Left hindlimb (tissue), 1 donor: ENCODE data around the gene CCDC195.

Source experiments
- DNase-seq: peaks from one replicate; pipeline ENCODE4 v3.0.0-alpha.2; 2018

Gene CCDC195, protein sequence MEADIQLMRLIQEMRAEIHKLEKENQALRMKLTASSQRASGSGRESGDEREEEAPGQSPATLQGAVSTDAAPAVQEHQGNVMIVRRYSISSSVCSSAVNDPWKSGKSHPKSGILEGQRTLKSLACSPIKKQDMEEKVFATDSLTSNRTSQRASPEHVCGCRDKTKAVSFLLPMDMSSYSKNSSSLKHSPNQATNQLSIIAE

DNA sequence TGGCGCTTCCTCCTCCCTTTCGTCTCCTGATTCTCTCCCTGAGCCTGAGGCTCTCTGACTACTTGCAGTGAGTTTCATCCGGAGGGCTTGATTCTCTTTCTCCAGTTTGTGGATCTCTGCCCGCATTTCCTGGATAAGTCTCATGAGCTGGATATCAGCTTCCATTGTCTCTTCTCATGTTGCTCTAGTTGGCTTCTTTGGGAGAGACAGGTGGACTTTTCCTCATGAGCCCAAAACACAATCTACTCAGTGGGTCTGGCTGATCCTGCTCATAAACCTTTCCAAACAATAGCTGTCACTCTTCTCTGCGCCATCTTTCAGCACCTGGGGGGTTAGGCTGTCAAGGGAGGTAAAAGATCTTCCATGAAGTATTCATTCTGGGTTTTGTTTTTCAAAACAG, at the start of gene CCDC195:
CCDC195 (minus strand) TSS at position 165 of the 400 bp plus-strand sequence; CDS start at position 165, 0 bp downstream.
- no peak for DNase-seq

DNA sequence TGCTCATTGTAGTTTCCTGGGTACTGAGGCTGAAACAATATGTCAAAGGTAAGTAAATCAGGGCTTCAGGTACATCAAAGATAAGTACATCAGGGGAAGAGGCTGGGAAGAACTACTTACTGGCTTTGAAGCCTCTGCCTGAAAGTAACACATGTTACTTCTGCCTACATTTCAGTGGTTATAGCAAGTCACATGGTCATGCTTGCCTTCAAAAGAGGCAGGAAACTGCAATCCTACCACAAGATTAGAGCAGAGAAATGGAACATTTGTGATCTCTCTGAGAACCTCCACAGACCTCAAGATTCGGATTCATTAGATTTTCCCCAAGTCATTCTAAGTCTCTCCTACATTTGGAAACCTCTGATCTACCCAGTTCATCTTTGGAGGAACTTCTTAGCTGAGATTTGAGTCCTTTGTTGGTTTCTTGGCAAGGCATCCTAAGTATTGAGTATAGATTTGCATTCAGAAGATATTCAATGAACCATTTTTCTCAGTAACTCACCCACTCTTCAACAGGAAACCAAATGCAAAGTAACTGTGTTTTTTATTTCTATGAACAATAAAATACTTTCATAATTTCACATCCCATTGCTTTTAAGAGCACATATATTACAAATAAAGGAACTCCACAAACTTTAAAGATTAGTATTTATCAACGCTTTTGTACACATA, 48.5 kb upstream of the CCDC195 start:
- DNase-seq = no peak

DNA sequence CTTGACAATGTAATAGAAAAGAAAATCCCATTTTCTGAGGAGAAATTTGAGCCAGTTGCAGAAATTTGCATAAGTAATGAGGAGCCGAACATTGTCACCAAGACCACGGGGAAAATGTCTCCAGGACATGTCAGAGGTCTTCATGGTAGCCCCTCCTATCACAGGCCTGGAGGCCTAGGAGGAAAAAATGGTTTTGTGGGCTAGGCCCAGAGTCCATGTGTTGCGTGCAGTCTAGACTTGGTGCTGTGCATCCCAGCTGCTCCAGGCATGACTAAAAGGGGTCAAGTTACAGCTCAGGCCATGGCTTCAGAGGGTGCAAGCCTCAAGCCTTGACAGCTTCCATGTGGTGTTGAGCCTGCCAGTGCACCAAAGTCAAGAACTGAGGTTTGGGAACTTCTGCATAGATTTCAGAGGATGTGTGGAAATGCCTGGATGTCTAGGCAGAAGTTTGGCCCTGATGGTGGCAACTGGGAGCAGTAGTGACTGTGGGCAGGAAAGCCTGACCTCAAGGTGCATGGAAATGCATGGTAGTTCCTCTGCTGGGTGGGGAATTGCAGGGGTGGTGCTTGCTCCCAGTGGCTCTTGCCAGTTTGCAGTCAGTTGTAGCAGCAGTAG, 41.9 kb upstream of the CCDC195 start:
- DNase-seq = no peak

DNA sequence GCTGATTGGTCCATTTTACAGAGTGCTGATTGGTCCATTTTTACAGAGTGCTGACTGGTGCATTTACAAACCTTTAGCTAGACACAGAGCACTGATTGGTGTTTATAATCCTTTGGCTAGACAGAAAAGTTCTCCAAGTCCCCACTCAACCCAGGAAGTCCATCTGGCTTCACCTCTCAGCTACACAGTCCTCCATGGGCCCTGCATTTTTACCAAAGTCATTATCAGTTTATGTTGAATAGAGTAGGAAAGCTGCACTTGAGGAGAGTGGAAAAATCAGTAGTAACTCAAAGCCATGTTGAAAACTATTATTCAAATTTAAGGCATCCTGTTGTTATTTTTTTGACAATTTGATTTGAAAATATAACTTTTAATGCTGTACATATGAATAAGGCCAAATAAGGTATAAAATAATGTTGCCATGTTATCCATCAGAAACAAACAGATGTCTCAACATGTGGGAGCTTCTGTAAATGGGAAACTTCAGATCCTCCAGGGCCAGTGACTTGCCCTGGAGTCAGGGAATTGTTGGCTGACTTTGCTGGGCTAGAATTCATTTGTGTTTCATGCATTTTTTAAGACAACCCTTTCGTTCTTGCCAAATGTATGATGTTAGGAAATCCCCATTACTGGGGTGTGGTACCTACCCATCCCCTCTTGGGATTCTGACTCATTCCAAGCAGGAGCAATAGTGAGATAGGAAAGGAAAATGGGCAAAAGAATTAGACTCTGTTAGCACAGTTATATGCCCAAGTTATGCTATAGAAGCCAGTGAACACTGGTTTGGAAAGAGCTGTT, 37.8 kb upstream of the CCDC195 start:
- no peak for DNase-seq

DNA sequence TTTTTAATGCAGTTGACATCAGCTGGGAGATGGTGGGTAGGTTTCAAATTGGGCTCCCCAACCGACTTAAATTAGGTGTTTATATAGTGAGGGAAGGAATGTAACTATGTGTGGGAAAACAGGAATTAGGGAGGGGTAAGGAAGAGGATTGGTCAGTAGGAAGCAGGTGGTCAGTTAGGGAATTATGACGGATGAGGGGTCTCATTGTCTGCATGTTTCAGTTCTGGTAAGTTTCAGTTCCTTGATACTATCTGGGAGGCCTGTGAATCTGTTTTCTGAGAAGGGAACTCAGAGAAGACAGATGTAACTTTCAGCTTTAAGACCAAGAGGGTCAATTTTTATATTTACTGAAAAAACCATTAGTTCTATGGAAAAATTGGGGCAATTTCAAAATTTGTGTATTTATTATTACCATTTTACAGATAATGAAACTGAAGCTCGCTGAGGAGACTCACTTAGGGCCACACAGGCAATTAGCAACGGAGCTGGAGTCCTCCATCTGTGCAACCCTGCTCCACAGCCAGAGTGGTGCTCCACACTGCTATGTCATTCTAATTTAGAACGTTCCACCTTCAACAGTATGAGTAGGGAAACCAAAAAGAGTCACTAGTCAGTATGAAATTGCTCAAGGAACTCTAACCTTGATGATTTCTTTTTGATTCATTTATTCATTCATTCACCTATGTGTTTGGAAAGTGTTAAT, 36.0 kb upstream of the CCDC195 start:
- DNase-seq = no peak

DNA sequence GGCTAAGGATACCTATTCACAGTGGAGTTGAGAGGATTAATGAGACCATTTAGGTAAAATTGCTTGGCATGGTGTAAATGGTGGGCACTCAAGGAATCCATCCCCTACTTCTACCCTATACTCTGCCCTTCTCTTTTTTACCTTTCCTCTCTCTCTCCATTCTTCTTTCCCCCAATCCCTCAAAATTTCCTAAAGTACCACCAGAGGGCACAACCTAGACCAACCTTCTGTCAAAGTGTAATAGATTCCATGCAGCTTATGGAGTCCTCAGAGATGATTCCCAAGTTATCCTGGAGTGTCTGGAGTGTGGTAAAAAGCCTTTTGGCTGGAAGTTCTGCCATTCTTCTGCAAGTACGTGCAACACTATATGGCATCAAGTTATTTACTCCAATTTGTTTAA, 33.0 kb upstream of the CCDC195 start:
- DNase-seq = no peak

DNA sequence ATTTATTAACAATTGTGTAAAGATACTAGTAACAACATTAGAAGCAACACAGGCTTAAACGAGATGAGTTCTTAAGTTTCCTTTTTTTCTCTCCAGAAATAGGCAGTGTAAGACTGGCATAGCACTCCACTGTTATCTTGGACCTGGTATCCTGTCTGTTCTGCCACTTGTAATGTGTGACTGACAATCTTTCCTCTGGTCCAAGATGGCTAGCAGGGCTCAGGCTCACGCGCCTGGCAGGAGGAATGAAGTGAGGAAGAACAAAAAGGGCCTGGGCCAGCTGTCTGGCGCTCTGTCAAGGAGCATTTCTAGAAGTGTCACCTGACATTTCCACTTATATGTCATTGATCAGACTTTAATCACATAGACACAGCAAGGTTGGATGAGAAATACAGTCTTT, 31.6 kb upstream of the CCDC195 start:
- DNase-seq = no peak

DNA sequence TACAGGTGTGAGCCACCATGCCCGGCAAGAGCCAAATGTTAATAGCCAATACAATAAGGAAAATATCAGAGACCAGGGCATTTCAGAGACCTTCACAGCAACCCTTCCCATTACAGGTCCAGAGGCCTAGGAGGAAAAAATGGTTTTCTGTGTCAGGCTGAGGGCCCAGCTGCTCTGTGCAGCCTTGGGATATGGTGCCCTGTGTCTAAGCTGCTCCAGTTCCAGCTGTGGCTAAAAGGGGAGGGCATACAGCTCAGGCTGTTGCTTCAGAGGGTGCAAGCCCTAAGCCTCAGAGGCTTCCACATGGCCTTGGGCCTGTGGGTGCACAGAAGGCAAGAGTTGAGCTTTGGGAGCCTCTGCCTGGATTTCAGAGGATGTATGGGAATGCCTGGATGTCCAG, 20.1 kb upstream of the CCDC195 start:
- no peak for DNase-seq

DNA sequence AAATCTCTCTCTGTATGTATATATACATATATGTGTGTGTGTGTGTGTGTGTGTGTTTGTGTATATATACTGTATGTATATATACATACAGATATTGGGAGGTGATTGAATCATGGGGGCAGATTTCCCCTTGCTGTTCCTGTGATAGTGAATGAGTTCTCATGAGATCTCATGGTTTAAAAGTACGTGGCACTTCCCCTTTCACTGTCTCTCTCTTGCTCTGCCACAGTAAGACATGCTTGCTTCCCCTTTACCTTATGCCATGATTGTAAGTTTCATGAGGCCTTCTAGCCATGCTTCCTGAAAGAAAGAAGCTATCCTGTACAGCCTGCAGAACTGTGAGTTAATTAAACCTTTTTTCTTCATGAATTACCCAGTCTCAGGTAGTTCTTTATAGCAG, 18.8 kb upstream of the CCDC195 start:
- no peak for DNase-seq

DNA sequence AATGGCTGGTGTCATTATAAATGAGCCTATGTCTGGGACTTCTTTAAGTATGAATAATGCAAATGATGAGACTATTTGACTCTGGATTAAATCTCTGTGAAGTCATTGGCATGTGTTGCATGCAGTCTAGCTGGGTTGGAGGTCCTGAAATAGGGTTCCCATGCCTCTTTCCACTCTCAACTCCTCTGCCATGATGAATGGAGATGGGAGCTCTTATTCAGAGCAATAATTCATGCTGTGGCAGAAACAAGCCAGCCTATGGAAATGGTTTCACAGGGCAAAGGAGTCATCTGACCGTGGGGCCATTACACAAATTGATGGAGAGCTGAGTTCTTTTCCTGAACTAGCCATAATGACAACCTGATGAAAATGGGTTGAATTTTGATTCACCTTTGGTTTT, 15.5 kb upstream of the CCDC195 start:
- DNase-seq = no peak

DNA sequence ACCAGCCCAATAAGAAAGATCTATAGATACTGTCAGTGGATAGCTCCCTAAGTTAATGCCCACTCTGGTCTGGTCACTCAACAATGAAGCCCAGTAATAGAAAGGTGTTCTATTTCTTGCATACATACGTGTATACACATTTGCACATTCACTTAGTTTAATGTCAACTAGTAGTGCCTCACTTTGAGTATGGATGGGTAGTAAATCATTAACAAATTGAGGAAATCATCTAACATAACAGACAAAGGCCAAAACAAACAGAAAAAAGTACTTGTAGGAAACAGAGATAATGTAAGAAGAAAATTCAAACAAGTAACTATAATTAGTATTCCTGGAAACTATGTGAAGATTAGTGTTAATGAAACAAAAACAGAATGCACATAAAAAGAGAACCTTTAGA, 13.3 kb upstream of the CCDC195 start:
- no peak for DNase-seq

DNA sequence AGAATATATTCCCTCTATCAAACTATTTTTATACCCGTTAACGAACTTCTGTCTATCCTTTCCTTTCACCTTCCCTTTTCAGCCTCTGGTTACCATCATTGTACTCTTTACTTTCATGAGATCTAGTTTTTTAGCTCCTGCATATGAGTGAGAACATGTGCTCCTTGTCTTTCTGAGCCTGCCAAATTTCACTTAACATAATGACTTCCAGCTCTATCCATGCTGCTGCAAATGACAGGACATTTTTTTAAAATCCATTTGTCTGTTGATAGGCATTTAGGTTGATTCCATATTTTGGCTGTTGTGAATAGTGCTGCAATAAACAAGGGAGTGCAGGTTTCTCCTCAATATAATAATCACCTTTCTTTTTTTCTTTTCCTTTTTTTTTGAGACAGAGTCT, 8.2 kb upstream of the CCDC195 start:
- DNase-seq = no peak

DNA sequence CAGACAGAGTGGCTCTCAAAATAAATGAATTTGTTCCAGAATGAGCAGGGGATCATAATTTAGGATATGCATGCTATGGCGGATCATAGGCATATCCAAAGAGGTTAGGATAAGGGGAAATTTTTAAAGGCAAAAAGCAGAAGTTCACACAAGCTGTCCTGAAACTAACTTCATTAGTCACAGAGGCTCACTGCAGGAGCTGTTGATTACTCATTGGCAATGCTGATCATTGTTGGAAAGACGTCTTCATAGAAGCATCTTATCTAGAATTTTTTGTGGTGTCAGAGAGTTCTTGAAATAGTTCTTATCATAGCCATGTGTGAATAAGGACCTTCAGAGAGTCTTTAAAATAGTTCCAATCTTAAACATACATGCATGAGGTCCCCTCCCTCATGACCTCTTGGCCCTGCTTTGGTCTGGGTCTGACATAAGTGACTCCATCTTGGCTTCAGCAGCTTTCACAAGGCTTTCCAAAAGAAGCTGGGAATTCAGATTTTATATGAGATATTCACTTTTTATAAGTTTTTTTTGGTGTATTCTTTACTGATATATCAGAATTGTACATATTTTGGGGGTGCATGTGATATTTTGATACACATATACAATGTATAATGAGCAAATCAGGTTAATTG, 7.5 kb upstream of the CCDC195 start:
- DNase-seq = no peak

DNA sequence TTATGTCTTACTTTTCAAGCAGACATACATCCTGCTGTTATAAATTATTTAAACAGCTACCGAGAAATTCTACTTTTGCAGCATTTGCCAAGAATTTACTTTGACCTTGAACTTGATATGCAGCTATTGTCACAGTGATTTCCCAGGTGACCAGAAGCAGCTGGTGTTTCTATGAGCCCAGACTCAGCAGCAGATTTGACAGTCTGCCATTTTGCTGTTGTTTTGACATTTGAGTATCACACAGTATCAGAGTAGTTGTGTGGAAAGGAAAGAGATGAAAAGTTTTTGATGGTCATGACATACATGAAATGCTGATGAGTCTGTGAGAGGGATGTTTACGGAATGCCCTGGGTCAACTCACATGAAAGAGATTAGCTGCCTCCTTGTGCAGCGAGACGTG, 6.6 kb upstream of the CCDC195 start:
- DNase-seq = no peak

DNA sequence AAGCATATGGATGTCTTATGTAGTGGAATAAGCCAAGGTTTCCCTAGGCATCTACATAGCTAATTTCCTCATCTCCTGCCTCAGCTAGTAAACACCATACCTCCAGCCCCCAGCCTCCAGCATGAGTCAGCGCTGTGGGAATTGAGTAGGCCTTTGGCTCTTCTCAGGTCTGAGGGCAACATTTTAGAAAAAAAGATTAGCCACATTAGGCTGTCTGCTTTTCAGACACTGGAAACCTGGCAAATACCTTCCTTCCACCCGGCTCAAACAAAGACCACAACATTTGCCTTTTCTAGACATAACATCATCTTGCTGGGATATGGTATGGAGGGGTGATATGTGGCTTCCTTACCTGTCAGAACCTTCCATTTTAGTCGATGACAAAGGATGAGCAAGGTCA, 6.1 kb upstream of the CCDC195 start:
- no peak for DNase-seq

DNA sequence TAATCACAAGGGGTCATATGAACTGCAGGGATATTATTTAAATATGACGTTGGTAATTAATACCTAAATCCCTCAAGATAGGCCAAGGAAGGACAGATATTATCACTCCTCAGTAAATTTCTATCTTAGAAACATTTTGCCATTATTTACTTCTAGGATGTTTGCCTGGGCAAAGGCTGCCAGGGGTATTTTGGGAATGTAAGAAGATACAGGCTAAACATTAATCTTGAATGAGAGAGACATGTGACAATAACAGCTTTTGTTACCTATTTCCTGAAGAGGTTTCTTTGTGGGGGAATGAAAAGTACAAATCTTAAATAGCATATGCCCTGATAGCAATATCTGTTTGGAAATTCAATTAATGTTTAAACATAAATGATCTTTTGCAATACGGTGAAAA, 756 bp upstream of the CCDC195 start:
- no peak for DNase-seq

DNA sequence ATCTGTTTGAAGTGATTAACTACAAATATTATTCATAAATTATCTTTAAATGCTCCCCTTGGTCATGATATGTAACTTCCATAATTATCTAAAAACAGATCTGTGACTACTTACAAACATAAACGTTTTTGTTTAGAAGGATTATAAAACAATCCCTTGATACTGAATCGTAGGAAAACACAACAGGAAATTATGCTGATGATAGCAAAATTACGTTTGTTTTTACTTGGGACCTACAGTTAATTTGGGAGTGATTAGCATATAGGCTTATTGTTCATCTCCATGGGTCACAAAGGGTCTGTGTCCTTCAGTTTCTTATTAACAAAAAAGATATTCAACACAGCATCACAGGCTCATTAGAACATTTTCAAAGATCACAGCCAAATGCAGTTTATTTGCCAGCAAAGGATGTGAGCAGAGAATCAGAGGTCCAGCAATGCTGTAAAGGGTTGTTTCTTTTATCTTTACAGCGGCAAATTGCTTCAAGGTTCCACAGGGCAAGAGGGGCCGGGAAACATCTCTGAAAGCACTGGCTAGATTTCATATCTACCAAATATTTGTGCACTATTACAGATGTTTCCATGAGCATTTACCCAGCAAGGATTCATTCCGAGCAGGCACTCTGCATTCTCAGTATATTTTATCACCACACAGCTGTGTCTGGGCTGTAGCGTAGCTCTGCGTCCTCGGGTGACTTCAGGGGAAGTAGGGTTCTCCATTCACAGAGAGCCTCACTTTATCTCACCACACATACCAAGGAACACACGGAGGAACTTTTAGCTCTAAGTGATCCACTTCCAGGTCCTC, 4.1 kb downstream of the CCDC195 start:
- no peak for DNase-seq

DNA sequence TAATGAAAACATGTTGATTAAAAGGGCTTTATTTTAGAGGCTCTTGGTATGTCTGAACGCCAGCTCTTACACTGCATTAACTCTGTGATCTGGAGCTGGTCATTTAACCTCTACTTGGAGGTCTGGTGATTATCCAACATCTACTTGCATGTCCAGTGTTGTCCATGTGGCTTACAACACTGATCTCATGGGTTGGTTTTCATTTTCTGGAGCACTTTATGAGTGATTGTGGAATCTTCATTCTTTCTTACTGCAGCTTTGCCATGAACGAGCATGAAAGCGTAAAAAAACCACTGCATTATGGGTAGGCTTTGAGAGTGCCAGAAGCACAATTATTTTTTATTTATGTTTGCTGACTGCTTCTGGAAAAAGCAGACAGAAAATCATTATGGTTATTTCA, 4.8 kb downstream of the CCDC195 start:
- no peak for DNase-seq

DNA sequence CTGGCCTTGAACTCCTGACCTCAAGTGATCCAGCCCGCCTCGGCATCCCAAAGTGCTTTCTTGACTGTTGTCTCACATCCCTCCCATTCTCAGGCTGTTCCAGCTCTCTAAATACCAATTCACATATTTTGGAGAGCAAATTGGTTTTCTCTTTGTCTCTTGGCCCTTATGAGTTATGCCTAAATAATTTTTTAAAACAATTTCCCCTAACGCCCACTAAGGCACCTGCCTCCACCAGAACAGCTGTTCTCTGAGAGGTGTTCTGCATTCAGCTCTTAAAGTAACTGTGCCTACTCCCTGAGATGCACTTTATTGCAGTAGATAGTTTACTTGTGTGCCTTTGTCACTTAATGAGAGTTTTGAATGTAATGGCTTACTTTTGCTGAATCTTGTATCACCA, 6.9 kb downstream of the CCDC195 start:
- DNase-seq = no peak

DNA sequence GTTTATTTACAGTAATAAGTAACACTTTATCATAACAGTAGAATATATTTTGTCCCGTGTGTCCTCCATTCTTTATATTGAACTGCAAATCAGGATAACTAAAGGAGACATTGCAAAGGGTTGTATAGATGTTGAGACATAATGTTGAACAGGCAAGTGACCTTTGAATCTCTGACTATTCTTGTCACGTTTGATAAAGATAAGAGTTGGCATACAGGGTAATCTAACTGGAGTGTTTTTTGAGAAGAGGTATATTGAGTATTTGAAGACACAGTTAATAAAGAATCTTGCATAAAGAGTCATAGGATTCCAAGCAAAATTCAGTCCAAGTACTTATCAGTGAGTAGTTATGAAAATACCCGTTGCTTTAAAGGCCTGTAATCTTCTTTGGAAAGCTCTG, 21.7 kb downstream of the CCDC195 start:
- DNase-seq = no peak

DNA sequence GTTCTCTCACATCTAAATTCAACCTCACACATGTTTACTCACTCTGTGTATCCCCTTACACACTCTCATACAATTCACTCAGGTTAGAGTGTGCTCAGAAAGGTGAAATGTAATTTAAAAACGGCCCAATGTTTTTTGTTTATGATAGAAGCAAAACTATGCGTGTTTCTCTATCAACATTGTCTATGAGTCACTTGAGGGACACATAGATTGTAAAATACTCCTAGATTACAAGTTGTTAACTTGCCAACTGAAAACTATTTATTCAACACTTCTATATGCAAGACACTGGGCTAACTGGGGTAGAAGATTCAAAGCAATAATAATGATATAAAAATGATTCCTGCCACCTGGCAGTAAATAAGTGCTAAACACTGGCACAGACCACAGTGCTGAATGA, 24.6 kb downstream of the CCDC195 start:
- DNase-seq = no peak

DNA sequence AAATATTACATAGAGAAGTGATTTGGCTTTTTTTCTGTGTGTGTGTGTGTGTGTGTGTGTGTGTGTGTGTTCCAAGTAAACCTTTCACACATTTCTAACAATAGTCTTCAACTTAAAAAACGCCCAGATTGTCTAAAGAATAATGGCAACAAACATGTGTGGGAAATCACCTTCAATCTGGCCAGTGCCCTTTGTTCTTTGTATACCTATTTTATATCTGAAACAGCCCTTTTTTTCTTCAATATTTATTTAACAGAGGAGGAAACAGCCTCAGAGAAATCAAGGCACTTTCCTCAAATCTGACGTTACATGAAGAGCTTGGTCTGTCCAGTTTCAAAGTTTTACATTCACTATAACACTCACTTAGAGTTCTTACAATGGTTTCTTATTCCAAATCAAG, 25.3 kb downstream of the CCDC195 start:
- DNase-seq = no peak
